RWPE1 (cell line): ENCODE data around the gene CNTNAP1.

ENCODE experiments used
- CTCF ChIA-PET: fragments of 350-600 bp; sonication (Branson Sonifier 250); formaldehyde crosslinking; extraction: SDS; loops from one replicate; lab custom pipeline; 2021; lab: Yijun Ruan, JAX
- POLR2A ChIA-PET: fragments of 400-600 bp; formaldehyde crosslinking; extraction: SDS; loops from one replicate; lab custom pipeline; 2020; ENCODE audit warnings: antibody characterized with exemption; ENCODE audit not compliant: low non-redundant PET; lab: Yijun Ruan, JAX
- DNase-seq: peaks from one replicate; pipeline ENCODE4 v3.0.0; 2012; ENCODE audit warnings: low spot score
- H3K27ac ChIP-seq: fragments of 450-650 bp; 2 replicates; pipeline ENCODE4 v1.5.1; 2017
- TF ChIP-seq, protein P1 (sequence below): fragments of 450-650 bp; conservative IDR thresholded peaks from 2 replicates; pipeline ENCODE4 v1.5.1; 2017; ENCODE audit warnings: low read depth, mild to moderate bottlenecking

Gene CNTNAP1

DNA sequence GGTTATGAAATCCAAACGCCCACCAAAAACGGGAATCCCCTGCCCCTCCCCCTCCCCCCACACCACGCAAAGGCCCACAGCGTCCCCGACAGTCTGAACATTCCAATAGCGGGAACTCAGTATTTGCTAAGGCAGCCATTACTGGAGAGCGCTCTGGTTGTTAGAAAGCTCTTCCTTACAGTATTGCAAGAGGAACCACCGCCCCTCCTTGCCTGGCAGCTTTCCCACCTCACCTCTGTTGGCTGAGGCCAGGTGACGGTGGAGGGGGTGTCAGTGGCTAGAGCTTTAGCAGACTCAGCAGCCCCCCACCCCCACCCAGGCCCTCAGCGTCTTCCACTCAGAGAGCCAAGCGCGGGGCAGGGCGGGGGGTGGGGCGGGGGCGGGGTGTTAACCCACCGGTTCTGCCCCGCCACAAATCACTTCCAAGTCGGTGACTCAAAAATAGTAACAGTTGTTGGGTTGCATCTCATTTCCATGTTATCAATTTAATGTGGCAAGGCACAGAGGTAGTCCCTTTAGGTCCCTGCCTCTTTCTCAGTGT, 3.3 kb upstream of the CNTNAP1 start:
- ChIA-PET POLR2A (interaction anchor here (0.5 to 0.6 kb wide), 3 partner anchors 11 to 46 kb away, joined by 3 to 9 read pairs (median 4); no protein-coding TSS in a partner anchor), CTCF (interaction anchor here (0.5 to 3.1 kb wide), 8 partner anchors 16 to 227 kb away, joined by 3 to 37 read pairs (median 4); partner anchors contain the start of genes RETREG3 and TUBG1)
- H3K27ac ChIP-seq, result peak overlapping the region; percentile 99
- TF ChIP-seq, protein P1, sequence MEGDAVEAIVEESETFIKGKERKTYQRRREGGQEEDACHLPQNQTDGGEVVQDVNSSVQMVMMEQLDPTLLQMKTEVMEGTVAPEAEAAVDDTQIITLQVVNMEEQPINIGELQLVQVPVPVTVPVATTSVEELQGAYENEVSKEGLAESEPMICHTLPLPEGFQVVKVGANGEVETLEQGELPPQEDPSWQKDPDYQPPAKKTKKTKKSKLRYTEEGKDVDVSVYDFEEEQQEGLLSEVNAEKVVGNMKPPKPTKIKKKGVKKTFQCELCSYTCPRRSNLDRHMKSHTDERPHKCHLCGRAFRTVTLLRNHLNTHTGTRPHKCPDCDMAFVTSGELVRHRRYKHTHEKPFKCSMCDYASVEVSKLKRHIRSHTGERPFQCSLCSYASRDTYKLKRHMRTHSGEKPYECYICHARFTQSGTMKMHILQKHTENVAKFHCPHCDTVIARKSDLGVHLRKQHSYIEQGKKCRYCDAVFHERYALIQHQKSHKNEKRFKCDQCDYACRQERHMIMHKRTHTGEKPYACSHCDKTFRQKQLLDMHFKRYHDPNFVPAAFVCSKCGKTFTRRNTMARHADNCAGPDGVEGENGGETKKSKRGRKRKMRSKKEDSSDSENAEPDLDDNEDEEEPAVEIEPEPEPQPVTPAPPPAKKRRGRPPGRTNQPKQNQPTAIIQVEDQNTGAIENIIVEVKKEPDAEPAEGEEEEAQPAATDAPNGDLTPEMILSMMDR, result no peak
- DNase-seq, result peak; percentile 70

DNA sequence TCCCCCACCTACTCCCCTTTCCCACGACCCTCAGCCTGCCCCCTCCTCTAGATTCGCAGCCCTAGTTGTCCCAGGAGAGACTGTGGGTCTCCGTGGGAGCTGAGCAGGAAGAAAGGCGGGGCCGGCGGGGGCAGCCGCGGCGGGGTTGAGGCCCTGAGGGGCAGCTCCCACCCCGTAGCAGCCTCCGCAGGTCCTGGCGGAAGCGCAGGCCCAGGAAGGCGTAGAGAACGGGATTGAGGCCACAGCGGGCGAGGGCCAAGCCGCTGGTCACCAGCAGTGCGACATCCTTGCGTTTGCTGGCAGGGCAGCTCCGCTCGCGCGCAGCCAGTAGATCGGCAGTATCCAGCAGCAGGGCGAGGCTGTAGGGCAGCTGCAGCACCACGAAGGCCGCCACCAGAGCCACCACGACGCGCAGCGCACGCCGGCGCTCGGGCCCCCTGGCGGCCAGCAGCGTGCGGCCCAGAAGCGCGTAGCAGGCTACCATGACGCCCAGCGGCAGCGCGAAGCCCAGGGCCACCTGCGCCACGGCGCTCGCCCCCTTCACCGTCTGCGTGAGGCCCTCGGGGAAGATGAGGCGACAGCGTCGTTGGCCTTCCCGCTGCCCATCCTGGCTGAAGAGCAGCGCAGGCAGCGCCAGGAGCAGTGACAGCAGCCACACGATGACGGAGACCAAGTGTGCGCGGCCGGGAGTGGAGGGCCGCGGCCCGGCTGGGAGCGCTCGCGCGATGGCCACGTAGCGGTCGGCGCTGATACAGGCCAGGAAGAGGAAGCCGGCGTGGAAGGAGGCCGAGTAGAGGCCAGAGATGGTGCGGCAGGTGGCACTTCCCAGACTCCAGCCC, 2.6 kb upstream of the CNTNAP1 start:
- POLR2A ChIA-PET, result interaction anchor here (0.5 to 0.6 kb wide), 2 partner anchors 31 to 46 kb away, joined by 4 to 9 read pairs; no protein-coding TSS in a partner anchor
- peak overlapping the region; percentile 99 for H3K27ac ChIP-seq
- DNase-seq, result peak; percentile 70
- CTCF ChIA-PET, result interaction anchor here (0.6 to 3.1 kb wide), 11 partner anchors 17 to 101 kb away, joined by 3 to 37 read pairs (median 3); partner anchors contain the start of genes RETREG3 and TUBG1
- TF ChIP-seq, protein P1, result peak; percentile 91

DNA sequence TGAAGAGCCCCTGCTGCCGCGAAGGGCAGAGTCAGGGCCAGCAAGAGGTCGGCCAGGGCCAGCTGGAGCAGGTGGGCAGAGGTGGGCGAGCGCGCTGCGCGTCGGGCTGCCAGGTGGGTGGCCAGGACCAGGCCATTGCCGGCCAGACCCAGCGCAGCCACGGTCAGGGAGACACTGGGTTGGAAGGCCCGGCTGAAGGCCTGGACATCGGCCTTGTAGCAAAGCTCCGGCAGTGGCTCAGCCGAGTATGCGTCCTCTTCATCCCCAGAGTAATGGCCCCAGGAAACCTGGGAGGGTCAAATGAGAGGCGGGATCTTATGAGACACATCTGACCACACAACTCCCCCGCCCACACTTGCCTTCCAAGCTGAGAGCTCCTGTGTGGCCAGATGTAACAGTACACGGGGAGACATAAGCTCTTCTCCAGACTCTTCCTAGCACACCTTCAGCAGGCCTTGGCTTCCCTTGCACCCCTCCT, 2.0 kb upstream of the CNTNAP1 start:
- TF ChIP-seq, protein P1, result no peak
- H3K27ac ChIP-seq, result peak overlapping the region; percentile 99

DNA sequence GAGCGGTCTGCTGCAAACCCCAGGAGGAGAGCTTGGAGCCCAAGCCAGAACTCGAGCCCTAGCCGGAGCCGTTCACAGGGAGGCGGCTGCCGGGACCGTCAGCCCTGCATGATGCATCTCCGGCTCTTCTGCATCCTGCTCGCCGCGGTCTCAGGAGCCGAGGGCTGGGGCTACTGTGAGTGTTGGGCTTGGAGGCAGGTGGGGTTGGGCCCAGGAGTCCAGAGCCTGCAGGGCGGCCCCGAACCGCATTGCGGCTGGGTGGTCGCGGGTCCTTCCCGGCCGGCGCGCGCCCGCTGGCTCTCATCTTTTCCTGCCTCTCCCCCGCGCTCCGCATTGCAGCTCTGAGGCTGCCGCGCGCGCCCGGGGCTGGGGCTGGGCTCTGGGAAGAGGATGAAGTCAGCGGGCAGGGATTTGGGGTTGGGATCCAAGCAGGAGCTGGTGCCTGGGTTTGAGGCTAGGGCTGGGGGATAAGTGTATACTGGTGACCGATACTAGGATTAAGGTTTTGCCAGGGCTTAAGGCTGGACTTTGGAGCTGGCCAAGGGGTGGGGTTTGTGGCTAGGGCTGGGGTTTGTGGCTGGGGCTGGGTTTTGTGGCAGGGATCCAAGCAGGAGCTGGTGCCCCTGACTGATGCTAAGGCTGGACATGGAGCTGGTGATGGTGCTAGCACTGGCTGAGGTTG, 532 bp downstream of the CNTNAP1 start:
- TF ChIP-seq, protein P1, result no peak
- peak; percentile 55 for DNase-seq
- ChIA-PET POLR2A (no interaction called here), CTCF (interaction anchor here (0.5 to 1.9 kb wide), 3 partner anchors 9 to 105 kb away, joined by 3 to 12 read pairs (median 4); partner anchors contain the start of gene PSMC3IP)
- H3K27ac ChIP-seq, result peak overlapping the region; percentile 83

More for the DNA sequence above, 2.0 kb upstream of the CNTNAP1 start:
- POLR2A ChIA-PET, result no interaction called here
- no peak for DNase-seq
- CTCF ChIA-PET, result interaction anchor here (0.7 to 3.1 kb wide), 7 partner anchors 23 to 102 kb away, joined by 3 to 37 read pairs (median 4); partner anchors contain the start of genes RETREG3 and TUBG1

DNA sequence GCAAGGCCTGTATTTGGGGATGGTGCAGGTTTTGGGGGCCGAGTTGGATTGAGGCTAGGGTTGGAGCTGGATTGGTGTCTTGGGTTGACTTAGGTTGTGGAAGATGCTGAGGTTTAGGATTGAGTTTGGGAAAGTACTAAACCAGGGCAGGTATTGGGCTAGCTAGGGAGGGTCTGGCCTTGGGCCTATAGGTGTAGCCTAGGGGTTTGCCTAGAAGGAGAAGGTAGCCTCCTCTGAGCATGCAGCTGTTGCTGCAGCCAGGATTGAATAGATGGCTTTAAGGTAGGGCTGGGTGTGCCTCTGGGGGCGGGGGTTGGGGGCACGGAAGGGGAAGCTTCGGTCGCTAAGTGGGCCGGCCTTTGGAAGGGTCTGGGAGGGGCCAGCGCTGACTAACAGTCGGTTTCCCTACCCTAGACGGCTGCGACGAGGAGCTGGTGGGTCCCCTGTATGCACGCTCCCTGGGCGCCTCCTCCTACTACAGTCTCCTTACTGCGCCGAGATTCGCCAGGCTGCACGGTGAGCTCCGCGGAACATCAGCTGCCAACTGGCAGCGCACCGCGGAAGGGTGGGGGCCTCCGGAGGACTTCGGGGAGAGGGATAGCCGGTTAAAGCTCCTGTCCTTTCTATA, 1.2 kb downstream of the CNTNAP1 start:
- DNase-seq, result no peak
- ChIA-PET POLR2A (interaction anchor here (1.1 kb wide), 1 partner anchor 106 kb away, joined by 3 read pairs; the partner anchor contains the start of gene PSMC3IP), CTCF (interaction anchor here (0.9 to 1.9 kb wide), 2 partner anchors 10 to 105 kb away, joined by 3 to 12 read pairs; partner anchors contain the start of gene PSMC3IP)
- H3K27ac ChIP-seq, result peak overlapping the region; percentile 83
- TF ChIP-seq, protein P1, result no peak
